MM.1S (cell line): ENCODE results near the gene ZNF521.

ENCODE experiments used
- EZH2 ChIP-seq: fragments of 300-600 bp; sonication (generic); optimal IDR thresholded peaks from 2 replicates; pipeline ENCODE3; 2017; ENCODE audit warnings: low read depth, mild to moderate bottlenecking, antibody characterized with exemption, low read length, mixed read lengths
- TF ChIP-seq, protein P1 (sequence below): fragments of 300-600 bp; sonication (generic); IDR thresholded peaks from 2 replicates; pipeline ENCODE4 v1.5.1; 2016; ENCODE audit warnings: antibody characterized with exemption, low read length, mixed read lengths

DNA sequence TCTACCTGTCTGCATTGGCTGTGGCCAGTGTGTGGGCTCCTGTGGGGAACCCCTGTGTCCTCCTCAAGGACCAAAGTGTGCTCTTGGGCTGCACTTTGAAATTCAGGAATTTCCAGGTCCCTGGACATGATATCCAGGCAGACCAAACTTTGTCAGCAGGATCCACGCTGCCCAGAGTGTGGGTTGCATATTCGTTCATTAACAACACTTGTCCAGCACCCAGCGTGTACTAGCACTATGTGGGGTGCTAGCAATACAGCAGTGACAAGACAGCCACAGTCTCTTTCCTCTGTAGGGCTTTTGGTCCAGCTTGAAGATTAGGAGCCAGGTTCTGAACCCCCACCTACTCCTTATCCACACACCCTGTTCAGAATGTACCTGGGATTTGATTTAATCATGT, 304.5 kb downstream of the ZNF521 start:
- TF ChIP-seq, protein P1, sequence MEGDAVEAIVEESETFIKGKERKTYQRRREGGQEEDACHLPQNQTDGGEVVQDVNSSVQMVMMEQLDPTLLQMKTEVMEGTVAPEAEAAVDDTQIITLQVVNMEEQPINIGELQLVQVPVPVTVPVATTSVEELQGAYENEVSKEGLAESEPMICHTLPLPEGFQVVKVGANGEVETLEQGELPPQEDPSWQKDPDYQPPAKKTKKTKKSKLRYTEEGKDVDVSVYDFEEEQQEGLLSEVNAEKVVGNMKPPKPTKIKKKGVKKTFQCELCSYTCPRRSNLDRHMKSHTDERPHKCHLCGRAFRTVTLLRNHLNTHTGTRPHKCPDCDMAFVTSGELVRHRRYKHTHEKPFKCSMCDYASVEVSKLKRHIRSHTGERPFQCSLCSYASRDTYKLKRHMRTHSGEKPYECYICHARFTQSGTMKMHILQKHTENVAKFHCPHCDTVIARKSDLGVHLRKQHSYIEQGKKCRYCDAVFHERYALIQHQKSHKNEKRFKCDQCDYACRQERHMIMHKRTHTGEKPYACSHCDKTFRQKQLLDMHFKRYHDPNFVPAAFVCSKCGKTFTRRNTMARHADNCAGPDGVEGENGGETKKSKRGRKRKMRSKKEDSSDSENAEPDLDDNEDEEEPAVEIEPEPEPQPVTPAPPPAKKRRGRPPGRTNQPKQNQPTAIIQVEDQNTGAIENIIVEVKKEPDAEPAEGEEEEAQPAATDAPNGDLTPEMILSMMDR, result no peak
- no peak for TF ChIP-seq EZH2
